ENCODE data around the gene PPP1R3G. TPM values are rescaled to one million over a fixed set of nuclear protein-coding genes. Genes with fewer than 3 reads are reported as not detected.

Gene PPP1R3G
- polyA plus RNA-seq, 1 donor (not counting 4 experiments of a cell fraction or from before 2014, with no cell fraction given), result 0.01 TPM

DNA sequence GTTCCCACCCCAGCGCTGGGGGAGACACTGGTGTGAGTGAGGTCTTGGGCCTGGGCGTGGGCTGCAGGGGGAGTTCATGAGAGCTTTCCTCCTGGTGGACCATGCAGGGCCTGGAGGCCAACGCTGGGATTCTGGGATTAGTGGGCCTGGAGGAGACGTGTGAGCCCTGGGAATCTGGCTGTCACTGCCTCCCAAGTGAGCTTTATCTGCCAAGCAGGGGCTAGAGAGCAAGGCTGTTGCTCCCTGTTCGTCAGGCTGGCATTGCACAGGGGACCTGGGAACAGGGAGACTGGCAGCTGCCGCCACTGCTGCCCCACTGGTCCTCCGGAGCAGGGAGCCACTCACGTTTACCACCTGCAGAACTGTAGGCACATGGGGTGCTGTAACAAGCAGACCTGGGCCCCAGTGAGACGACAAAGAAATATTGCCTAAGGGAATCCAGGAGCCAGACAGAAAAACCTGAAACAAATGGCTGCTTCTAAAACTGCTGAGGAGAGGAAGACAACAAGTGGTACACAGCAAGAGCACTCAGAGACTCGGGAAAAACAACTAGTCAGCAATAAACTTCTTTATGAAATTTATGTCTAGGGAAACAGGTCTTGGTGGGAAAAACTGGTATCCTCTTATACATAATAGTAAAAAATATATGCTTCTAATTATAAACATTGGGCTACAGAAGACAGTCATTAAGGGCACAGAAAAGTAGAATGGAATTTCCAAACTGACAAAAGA is 45.2 kb downstream of the PPP1R3G start:
- H3K4me3 ChIP-seq (ENCODE audit: control insufficient read depth in 2 of 3, extremely low read depth in 1 of 3, insufficient read depth in 2 of 3, low read depth in 1 of 3, low read length in 3 of 3), result no peak overlapping the region
- no peak overlapping the region for H3K9ac ChIP-seq (ENCODE audit: control insufficient read depth, extremely low read depth, insufficient read depth, low read length)
- DNase-seq (ENCODE audit: low read depth, low spot score) (no peak), FAIRE-seq (no peak)
- no peak overlapping the region for H2AFZ ChIP-seq (ENCODE audit: control insufficient read depth, low read length)
- no peaks in the 10 kb centered on the region for H4K20me1 ChIP-seq (ENCODE audit: control insufficient read depth, extremely low read depth, insufficient read depth, low read length)
- no peaks in the 10 kb centered on the region for H3K9me1 ChIP-seq (ENCODE audit: control insufficient read depth, extremely low read depth, insufficient read depth, low read length)
- TF ChIP-seq, protein P1, sequence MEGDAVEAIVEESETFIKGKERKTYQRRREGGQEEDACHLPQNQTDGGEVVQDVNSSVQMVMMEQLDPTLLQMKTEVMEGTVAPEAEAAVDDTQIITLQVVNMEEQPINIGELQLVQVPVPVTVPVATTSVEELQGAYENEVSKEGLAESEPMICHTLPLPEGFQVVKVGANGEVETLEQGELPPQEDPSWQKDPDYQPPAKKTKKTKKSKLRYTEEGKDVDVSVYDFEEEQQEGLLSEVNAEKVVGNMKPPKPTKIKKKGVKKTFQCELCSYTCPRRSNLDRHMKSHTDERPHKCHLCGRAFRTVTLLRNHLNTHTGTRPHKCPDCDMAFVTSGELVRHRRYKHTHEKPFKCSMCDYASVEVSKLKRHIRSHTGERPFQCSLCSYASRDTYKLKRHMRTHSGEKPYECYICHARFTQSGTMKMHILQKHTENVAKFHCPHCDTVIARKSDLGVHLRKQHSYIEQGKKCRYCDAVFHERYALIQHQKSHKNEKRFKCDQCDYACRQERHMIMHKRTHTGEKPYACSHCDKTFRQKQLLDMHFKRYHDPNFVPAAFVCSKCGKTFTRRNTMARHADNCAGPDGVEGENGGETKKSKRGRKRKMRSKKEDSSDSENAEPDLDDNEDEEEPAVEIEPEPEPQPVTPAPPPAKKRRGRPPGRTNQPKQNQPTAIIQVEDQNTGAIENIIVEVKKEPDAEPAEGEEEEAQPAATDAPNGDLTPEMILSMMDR (optimal IDR thresholded peaks at IDR 0.05 in 1 of 3, IDR thresholded peaks at IDR 0.05 in 1 of 3, conservative IDR thresholded peaks at IDR 0.05 in 1 of 3; ENCODE audit: extremely low read depth in 1 of 3, insufficient read depth in 2 of 3, low read length in 3 of 3), result no peak
- TF ChIP-seq EZH2 (IDR thresholded peaks at IDR 0.05; ENCODE audit: low read length), result no peak
- H3K79me2 ChIP-seq (ENCODE audit: control insufficient read depth, insufficient read depth, low read length), result no peaks in the 10 kb centered on the region
- no peak overlapping the region for H3K4me2 ChIP-seq (ENCODE audit: control insufficient read depth, extremely low read depth, insufficient read depth, low read depth, low read length)
- no peaks in the 10 kb centered on the region for H3K27me3 ChIP-seq (ENCODE audit: control insufficient read depth, extremely low read depth, insufficient read depth, low read length)
- no peak overlapping the region for H3K27ac ChIP-seq (ENCODE audit: control insufficient read depth, insufficient read depth, low read length)
- dilution Hi-C loops (cut with MboI; ENCODE audit: extremely low pct_ligation_motif_present, low sequenced_read_pairs), result no loop called here
- H3K4me1 ChIP-seq (ENCODE audit: control insufficient read depth, extremely low read depth, insufficient read depth, low read length), result peaks cover 16% of the 10 kb centered on the region
- H3K9me3 ChIP-seq (ENCODE audit: control insufficient read depth, low read depth, low read length), result no peaks in the 10 kb centered on the region
- peaks cover 0 to 3% of the 10 kb centered on the region in 2 experiments for H3K36me3 ChIP-seq (ENCODE audit: control insufficient read depth in 2 of 2, extremely low read depth in 1 of 2, insufficient read depth in 2 of 2, low read length in 2 of 2)

DNA sequence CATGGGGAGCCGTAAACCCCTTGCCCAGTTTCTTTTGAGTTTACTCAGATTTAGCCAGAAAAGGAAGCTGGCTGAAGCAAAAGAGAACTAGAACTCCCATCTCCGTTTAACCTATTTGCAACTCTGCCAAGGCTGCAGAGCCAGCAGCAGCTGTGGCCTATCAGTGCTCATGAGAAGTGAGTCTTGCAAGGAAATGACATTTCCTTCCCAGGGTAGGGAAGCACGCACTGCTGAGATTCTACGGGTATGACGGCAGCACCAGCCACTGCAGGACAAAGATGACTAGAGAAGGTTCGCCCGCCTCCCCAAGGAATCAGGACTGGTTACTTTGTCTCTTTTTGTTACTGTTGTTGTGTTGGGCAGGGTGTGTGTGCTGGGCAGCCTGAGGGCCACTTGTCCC is 47.6 kb downstream of the PPP1R3G start:
- Histone ChIP-seq H3K9ac (ENCODE audit: control insufficient read depth, extremely low read depth, insufficient read depth, low read length) (no peak overlapping the region), H3K4me1 (ENCODE audit: control insufficient read depth, extremely low read depth, insufficient read depth, low read length) (peaks cover 5% of the 10 kb centered on the region), H3K79me2 (ENCODE audit: control insufficient read depth, insufficient read depth, low read length) (no peaks in the 10 kb centered on the region), H3K4me3 (ENCODE audit: control insufficient read depth in 2 of 3, extremely low read depth in 1 of 3, insufficient read depth in 2 of 3, low read depth in 1 of 3, low read length in 3 of 3) (no peak overlapping the region), H3K27me3 (ENCODE audit: control insufficient read depth, extremely low read depth, insufficient read depth, low read length) (no peaks in the 10 kb centered on the region), H3K36me3 (ENCODE audit: control insufficient read depth in 2 of 2, extremely low read depth in 1 of 2, insufficient read depth in 2 of 2, low read length in 2 of 2) (peaks cover 0 to 3% of the 10 kb centered on the region in 2 experiments), H3K9me1 (ENCODE audit: control insufficient read depth, extremely low read depth, insufficient read depth, low read length) (no peaks in the 10 kb centered on the region), H3K4me2 (ENCODE audit: control insufficient read depth, extremely low read depth, insufficient read depth, low read depth, low read length) (no peak overlapping the region), H3K9me3 (ENCODE audit: control insufficient read depth, low read depth, low read length) (no peaks in the 10 kb centered on the region), H4K20me1 (ENCODE audit: control insufficient read depth, extremely low read depth, insufficient read depth, low read length) (no peaks in the 10 kb centered on the region), H2AFZ (ENCODE audit: control insufficient read depth, low read length) (no peak overlapping the region), H3K27ac (ENCODE audit: control insufficient read depth, insufficient read depth, low read length) (no peak overlapping the region)
- dilution Hi-C loops (cut with MboI; ENCODE audit: extremely low pct_ligation_motif_present, low sequenced_read_pairs), result no loop called here
- DNase-seq (ENCODE audit: low read depth, low spot score) (no peak), FAIRE-seq (no peak)
- TF ChIP-seq EZH2 (IDR thresholded peaks at IDR 0.05; ENCODE audit: low read length), result no peak
- TF ChIP-seq, protein P1 (optimal IDR thresholded peaks at IDR 0.05 in 1 of 3, IDR thresholded peaks at IDR 0.05 in 1 of 3, conservative IDR thresholded peaks at IDR 0.05 in 1 of 3; ENCODE audit: extremely low read depth in 1 of 3, insufficient read depth in 2 of 3, low read length in 3 of 3), result no peak

All from keratinocyte (primary cell).